HK-2 (cell line): ENCODE measurements around the gene TRABD.

Experiments
- DNase-seq: peaks from one replicate; pipeline ENCODE4 v3.0.0-alpha.2; 2018; ENCODE audit not compliant: unreplicated experiment

The TRABD gene

DNA sequence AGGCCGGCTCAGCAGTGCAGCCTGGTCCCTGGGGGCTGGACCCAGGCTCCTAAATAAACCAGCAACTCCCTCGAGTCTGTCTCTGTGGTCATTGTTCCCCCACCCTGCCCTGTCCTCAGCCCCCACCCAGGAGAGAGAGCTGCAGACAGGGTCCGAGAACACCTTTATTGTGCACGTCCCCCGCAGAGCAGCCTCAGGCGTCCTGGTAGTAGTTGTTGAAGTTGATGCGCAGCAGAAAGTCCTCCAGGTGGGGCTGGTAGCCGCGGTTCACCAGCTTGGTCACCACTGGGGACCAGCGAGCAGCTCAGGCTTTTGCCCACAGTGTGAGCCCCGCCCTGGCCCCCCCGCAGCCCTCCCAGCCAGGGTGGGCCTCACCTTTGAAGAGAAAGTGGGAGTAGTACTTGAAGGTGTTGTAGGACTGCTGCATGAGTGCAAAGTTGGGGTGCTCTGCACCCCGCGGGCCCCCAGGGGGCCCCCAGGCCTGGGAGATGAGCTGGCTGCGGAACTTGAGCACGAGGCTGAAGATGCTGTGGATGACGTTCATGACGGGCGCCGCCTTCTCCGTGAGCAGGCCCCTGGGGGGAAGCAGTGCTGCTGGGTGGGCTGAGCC, 31.9 kb downstream of the TRABD start:
- no peak for DNase-seq

- DNase-seq = no peak
These were observed 32.7 kb downstream of the TRABD start for GRCh38 chr22:50218153-50218995.

GRCh38 chr22:50218996-50219727, 33.4 kb downstream of the TRABD start:
- DNase-seq = peak; percentile 51

- DNase-seq = no peak
These were observed 34.3 kb downstream of the TRABD start for GRCh38 chr22:50219800-50220602.

DNA sequence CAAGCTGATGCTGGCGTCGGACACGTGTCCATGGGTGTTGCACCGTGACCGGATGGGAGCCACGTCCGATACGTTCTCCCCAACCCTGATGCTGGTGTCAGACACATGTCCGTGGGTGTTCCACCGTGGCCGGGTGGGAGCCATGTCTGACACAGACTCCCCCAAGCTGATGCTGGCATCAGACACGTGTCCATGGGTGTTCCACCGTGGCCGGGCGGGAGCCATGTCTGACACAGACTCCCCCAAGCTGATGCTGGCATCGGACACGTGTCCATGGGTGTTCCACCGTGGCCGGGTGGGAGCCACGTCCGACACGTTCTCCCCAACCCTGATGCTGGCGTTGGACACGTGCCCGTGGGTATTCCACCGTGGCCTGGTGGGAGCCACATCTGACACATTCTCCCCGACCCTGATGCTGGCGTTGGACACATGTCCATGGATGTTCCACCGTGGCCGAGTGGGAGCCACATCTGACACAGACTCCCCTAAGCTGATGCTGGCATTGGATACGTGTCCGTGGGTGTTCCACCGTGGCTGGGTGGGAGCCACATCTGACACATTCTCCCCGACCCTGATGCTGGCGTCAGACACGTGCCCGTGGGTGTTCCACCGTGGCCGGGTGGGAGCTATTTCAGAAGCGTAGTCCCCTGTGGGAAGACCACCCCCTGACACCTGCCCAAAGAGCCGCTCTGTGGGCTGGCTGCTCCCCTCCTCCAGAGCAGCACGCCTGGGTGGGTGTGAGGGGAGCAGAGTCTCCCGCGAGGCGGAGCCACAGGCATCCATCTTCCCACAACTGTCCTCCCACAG, 35.1 kb downstream of the TRABD start:
- no peak for DNase-seq

- DNase-seq = no peak
These were observed 35.9 kb downstream of the TRABD start for GRCh38 chr22:50221410-50222300.

DNA sequence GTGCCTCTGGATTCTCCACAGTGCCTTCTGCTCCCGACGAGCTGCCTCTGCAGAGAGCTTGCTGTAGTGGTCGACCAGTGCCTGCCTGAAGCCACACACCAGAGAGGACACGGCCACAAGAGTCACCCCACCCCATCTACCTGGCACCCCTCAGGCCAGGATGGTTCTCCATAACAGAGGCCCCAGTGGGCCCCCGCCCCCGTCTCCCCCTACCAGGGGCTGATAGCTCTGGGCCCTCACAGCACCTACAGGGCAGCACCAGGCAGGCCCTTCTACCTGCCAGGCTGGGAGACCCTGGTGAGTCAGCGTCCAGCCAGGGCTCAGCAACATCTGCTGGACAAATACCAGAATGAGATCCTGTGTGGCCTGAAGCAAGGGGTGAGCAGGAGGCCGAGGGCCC, 36.8 kb downstream of the TRABD start:
- DNase-seq = no peak

- DNase-seq = no peak
These were observed 38.4 kb downstream of the TRABD start for GRCh38 chr22:50224071-50224470.

GRCh38 chr22:50225200-50225969, 39.7 kb downstream of the TRABD start:
- DNase-seq = no peak

DNA sequence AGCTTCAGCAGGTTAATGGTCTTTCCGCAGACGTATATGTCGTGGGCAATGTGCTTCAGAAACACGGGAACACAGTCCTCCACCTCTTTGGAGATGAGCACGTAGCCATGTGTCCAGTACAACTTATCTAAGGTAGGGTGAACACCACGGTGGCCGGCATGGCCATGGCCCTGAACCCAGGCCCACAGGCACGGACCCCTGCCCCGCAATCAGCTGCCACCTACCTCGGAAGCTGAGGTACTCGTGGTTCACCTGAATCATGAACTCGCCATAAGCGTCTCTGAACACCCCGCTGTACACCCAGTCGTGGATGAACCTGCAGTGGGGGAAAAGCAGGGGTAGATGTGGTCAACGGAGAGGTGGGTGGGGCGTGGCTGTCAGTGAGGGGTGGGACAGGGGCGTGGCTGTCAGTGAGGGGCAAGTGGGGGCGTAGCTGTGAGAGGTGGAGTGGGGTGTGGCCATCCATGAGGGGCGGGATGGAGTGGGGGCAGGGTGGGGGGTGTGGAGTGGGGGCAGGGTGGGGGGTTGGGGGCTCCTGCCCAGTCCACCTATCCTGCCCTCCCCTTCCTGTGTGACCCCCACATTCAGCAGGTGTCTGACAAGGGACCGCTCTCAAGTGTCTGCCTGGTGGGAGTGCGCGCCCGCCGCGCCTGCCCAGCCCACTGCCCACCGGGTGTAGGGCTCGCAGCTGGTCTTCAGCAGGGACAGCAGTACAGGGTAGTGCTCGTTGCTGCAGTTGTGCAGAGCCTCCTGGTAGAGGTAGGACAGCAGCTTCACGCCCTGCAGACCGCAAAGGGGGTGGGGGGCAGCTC, 40.6 kb downstream of the TRABD start:
- no peak for DNase-seq

GRCh38 chr22:50226875-50227165, 41.1 kb downstream of the TRABD start:
- DNase-seq = no peak

DNA sequence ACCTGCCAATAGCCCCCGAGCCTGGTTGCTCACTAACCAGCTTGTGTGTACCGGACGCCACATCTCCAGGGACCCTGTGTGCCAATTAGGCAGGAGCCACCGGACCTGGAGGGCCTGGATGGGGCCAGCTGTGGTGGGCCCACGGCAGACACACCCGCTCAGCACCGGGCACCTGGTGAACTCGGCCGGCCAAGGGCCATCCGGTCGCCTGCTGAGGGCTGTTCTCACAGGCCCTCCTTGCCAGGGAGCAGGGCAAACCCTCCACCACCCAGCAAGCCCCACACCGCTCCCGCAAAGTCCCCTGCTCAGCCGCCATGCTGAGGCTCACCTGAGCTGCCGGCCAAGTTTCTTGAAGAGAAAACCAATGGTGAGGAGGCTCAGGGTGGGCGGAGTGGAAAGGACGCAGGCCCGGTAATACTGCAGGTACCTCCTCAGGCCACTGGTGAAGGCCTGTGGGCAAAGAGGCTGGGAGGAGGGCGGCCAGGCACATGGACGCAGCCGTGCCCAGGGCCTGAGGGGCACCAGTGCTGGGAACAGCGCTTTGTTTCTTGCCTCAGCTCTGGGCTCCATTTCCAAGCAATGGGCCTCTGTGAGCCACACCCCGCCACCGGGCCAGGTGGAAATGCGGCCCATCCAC, 42.0 kb downstream of the TRABD start:
- no peak for DNase-seq

DNA sequence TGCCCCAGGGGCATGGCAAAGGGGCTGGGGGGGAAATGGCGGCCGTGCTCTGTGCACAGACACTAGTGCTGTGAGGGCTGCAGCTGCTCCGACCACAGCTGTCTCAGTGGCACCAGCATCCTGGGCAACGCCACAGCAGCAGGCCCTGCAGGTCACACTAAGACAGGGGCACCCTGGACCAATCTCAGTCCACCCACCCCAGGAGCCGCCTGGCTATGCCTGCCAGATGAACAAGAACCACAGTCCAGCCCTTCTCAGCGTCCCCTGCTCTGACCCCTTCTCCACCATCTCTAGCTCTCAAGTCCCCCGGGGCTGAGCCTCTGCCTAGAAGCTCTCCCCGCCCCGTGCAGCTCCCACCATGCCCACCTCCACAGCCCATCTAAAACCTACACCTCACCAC, 42.7 kb downstream of the TRABD start:
- no peak for DNase-seq

GRCh38 chr22:50229370-50229769, 43.7 kb downstream of the TRABD start:
- no peak for DNase-seq

- DNase-seq = no peak
These were observed 46.9 kb downstream of the TRABD start for GRCh38 chr22:50232481-50233151.

- DNase-seq = no peak
These were observed 47.5 kb downstream of the TRABD start for GRCh38 chr22:50233223-50233622.

DNA sequence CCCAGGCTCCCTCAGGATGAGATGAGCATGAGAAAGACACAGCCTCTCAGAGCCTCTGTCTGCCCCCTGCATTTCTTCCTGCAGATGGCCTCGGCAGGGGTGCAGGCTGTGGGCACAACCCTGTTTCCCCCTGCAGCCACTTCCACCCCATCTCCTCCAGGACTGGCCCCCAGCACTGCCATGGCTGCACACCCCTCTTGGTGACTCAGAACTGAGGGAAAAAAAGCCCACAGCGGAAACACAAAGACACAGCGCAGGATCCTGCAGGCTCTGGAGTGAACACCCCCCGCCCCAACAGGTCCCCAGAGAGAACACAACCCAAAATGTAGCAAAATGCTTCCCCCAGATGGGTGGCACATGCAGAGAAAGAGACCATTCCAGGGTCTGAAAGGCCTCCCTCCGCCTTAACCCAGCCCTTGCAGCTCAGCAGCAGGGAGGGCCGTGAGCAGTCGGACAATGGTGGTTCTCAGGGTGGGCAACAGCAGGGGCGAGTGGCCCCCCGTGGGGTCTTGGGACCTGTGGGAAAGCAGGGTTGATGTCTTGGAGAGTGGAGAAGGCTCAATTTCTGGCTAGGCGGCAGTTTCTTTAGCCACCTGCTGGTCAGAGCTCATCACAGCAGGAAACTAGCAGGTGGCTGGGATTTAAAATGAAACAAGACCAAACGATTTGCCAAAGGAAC, 51.2 kb downstream of the TRABD start:
- no peak for DNase-seq
